Right hindlimb (tissue), 1 donor: ENCODE results near the gene FICD.
A peak's percentile ranks its signal among the peaks of the same experiment; 100 is the strongest.

Experiments used
- DNase-seq: peaks from one replicate; pipeline ENCODE4 v3.0.0-alpha.2; 2018

Gene FICD

GRCh38 chr12:108505129-108505528, 9.9 kb upstream of the FICD start:
- no peak for DNase-seq

DNA sequence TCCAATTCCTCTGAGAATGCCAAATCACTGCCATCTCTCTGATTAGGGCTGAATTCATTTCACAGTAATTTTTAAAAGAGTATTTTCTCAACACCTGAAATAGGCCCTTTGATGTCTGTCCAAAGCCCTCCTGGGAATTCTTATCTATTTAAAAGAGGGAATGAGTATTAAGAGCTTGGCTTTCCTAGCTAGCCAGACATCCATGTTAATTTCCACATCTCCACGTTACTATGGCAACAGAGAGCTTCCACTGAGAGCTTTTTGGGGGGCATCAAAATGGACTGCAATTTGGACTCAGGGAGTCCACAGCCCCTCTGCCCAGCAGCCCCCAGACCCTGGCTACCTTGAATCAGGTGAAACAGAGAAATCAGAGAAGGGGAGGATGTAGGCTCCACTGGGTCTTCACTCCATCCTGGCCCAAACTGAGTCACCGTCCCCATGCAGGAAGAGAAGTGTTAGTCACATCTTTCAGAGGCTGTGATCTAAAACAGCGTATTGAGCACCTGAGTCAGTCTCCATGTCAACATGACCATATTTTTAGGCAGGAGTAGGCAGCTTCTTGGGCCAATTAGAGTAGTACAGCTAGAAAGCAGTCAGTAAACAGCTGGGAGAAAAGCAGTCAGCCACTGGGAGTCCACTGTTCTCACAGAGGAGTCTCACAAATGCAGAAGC, 7.0 kb upstream of the FICD start:
- no peak for DNase-seq

- DNase-seq: no peak
These were observed 5.3 kb upstream of the FICD start for GRCh38 chr12:108509806-108510205.

- DNase-seq: no peak
These were observed 4.2 kb upstream of the FICD start for GRCh38 chr12:108510836-108511235.

GRCh38 chr12:108511633-108512540, 3.2 kb upstream of the FICD start:
- peak; percentile 72 for DNase-seq

DNA sequence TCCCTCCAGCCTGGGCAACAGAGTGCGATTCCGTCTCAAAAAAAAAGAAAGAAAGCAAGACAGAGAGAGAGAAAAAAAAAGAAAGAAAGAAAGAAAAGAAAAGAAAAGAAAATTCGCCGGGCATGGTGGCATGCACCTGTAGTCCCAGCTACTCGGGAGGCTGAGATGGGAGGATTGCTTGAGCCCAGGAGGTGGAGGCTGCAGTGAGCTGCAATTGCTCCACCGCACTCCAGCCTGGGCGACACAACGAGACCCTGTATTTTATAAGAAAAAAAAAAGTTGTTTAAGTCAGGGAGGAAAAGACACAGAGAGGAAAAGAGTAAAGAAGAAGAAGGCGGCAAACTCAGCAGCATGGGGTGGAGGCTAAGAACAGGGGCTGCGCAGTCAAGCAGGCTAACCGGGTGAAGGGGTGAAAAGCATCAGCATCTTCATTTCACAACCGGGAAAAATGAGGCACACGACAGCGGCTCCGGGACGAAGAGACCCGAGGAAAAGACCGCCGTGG, 557 bp upstream of the FICD start:
- no peak for DNase-seq

DNA sequence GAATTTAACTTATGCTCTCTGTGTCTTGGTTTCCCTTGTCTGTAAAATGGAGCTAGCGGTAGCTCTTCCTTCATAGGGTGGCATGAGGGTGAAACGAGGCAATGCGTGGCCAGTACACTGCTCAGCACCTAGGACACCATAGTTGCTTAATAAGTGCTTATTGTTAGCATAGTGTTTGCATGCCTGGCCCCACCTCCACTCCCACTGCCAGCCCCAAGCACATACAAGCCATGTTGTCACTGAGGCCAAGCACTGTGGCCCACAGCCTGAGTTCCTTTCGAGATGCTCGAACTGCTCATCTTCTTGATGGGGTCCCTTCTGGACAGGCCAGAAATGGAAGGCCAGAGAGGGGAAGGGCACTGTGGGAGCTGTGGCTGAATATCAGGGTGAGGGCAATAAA, 839 bp downstream of the FICD start:
- no peak for DNase-seq

DNA sequence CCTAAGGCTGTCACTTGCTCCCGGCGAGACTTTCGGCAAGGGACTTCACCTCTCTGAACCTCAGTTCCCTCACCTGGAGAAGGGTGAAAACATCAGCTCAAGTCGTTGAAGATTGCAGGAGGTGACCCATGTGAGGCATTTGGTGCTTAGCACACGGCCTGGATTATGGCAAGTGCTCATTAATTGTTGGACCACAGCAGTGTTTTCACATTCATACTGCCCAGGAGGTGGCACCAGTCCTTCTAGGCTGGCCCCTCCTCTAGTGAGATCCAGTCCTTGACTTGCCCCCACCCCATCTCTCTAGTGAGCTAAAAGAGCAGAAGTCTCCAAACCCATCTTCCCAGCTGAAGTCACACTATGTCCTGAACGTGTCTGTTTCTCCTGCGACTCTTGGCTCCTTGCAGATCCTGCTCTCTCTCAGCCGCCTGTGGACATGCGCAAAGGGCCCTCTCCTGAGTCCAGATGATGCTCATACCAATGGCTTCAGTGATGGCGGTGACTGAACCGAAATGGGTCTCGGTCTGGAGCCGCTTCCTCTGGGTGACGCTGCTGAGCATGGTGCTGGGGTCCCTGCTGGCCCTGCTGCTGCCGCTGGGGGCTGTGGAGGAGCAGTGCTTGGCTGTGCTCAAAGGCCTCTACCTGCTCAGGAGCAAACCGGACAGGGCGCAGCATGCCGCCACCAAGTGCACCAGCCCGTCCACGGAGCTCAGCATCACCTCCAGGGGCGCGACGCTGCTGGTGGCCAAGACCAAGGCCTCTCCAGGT, 1.6 kb downstream of the FICD start:
- no peak for DNase-seq

DNA sequence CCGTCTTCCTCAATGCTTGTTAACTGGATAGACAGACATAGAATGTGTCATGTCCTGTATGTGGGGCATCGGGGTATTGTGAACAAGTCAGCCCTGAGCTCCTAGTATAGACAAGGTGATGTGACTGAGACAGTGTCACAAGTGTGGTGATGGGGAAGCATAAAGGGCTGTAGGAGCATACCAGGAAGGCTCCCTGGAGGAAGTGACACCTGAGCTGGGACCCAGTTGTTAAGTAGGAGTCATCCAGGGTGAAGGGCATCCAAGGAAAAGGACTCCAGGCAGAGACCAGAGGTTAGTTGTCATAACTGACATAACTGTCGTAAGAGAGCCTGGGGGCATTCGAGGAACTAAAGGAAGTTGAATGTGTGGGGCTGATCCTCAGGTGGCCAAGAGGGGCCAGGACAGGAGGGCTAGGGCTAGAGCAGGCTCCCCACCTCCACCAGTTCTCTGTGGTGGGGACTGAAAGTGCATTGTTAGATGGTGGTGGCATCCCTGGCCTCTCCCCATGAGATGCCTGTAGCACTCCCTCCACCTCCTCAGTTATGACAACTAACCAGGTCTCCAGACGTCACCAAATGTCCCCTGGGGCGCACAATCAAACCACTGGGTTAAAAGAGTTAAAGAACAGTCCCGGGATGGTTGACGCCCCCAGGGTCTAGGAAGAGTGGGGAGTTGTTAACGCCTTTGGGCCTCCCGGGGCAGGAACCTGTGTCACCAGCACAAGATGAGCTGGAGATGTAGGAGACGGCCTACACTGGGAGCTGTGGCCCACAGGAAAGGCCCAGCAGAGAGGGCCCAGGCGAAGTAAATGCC, 2.4 kb downstream of the FICD start:
- DNase-seq: no peak

GRCh38 chr12:108518101-108518715, 3.1 kb downstream of the FICD start:
- no peak for DNase-seq

- DNase-seq: no peak
These were observed 3.8 kb downstream of the FICD start for GRCh38 chr12:108518716-108519496.

GRCh38 chr12:108519558-108519957, 4.5 kb downstream of the FICD start:
- no peak for DNase-seq

DNA sequence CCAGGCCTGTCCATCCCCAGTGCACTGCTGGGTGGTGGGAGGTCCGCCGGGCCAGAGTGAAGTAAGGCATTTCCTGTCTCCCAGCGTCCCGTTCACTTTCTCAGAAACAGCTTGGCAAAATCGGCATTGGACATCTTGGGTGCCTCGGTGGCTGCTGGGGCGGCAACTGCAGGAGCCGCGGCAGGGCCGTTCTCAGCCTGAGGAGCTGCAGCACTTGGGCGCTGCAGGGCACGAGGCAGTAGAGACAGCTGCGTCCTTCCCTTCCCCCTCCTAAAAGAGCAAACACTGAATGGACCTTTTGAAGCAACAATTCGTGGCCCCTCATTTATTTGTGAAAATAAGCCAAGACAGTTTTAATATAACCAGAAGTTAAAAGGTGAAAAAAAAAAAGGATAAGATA, 8.3 kb downstream of the FICD start:
- DNase-seq: no peak

GRCh38 chr12:108525681-108526080, 10.6 kb downstream of the FICD start:
- no peak for DNase-seq

DNA sequence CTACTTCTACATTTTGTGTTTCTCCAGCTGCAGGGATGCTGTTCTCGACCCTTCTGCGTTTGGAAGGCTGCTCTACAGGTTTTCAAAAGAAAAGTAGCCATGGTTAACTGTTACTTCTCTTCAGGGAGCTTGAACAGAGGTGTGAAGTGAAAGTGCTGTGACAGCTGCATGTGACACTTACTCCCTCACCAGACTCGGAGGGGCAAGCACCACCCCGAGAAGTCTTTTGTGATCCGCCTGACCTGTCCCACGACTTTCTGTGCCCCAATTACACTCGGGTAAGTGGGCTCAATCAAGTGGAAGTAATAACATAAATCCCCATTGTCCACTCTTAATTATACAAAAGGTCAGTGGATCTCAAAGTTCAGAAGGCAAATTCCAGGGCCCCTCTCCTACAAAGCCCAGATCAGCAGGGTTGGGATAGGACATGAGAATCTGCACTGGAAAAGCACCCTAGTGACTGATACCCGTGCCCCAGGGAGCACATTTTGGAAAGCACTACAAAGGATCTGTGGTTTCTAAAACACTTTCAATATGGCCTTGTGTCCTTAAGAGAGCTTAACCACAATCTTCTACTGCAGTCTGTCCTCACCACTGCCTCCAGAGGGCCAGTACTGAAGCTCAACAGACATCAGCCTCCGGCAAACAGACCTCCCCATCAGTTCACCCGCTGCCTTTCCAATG, 11.5 kb downstream of the FICD start:
- no peak for DNase-seq

- DNase-seq: no peak
These were observed 12.1 kb downstream of the FICD start for GRCh38 chr12:108527166-108527496.

- no peak for DNase-seq
These were observed 15.1 kb downstream of the FICD start for GRCh38 chr12:108530161-108530560.

GRCh38 chr12:108531929-108532848, 17.1 kb downstream of the FICD start:
- no peak for DNase-seq

DNA sequence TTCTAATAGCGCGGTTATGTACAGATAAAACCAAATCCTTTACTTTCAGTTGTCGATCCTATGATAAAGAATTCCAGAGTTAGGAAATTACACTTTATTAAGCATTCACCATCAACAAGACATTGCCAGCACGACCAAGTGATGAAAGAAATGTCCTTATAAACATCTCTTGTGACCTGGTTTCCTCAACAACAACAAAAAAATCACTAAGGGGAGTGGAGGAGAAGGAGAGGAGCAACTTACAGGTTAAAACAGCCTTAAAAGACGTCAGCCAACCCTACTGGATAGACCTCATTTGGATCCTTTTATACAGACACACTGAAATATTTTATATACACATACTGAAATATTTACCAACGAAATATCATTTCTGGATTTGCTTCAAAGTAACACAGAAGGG, 23.1 kb downstream of the FICD start:
- no peak for DNase-seq
